BLaER1 treated with 17β-estradiol and CSF1 and Interleukin-3, amounts not matched to agents 10 nM and 100 nM (cell line): Measurements from ENCODE around the gene LTC4S.
"Not testable (repeated sequence)": the region's sequence is repeated elsewhere in the genome, so short reads cannot be mapped to it uniquely, and the experiment has no call there.

Experiments
- H3K27ac ChIP-seq, 11 experiments: shearing (Covaris generic); formaldehyde crosslinking; 2 replicates each; pipeline ENCODE4 v1.8.1; 2022
- H3K27me3 ChIP-seq, 11 experiments: shearing (Covaris generic); formaldehyde crosslinking; 2 replicates each; pipeline ENCODE4 v1.8.1; 2022
- H3K36me3 ChIP-seq, 11 experiments: shearing (Covaris generic); formaldehyde crosslinking; 2 replicates each; pipeline ENCODE4 v1.8.1; 2022
- H3K4me1 ChIP-seq, 10 experiments: shearing (Covaris generic); formaldehyde crosslinking; 2 replicates each; pipeline ENCODE4 v1.8.1; 2022
- H3K4me2 ChIP-seq, 11 experiments: shearing (Covaris generic); formaldehyde crosslinking; 2 replicates each; pipeline ENCODE4 v1.8.1; 2022
- H3K4me3 ChIP-seq, 10 experiments: shearing (Covaris generic); formaldehyde crosslinking; 2 replicates each; pipeline ENCODE4 v1.8.1; 2022
- H3K9ac ChIP-seq, 11 experiments: shearing (Covaris generic); formaldehyde crosslinking; 2 replicates each; pipeline ENCODE4 v1.8.1; 2022
- H3K9me3 ChIP-seq, 11 experiments: shearing (Covaris generic); formaldehyde crosslinking; replicated peaks in 1 of 11; 2 replicates each; pipeline ENCODE4 v1.8.1; 2022
- H4K20me1 ChIP-seq, 11 experiments: shearing (Covaris generic); formaldehyde crosslinking; 2 replicates each; pipeline ENCODE4 v1.8.1; 2022
- Cebpa-rat ChIP-seq, 11 experiments: shearing (Covaris generic); IDR thresholded peaks; 2 replicates each; pipeline ENCODE4 v1.8.1; 2022

LTC4S gene, protein sequence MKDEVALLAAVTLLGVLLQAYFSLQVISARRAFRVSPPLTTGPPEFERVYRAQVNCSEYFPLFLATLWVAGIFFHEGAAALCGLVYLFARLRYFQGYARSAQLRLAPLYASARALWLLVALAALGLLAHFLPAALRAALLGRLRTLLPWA

DNA sequence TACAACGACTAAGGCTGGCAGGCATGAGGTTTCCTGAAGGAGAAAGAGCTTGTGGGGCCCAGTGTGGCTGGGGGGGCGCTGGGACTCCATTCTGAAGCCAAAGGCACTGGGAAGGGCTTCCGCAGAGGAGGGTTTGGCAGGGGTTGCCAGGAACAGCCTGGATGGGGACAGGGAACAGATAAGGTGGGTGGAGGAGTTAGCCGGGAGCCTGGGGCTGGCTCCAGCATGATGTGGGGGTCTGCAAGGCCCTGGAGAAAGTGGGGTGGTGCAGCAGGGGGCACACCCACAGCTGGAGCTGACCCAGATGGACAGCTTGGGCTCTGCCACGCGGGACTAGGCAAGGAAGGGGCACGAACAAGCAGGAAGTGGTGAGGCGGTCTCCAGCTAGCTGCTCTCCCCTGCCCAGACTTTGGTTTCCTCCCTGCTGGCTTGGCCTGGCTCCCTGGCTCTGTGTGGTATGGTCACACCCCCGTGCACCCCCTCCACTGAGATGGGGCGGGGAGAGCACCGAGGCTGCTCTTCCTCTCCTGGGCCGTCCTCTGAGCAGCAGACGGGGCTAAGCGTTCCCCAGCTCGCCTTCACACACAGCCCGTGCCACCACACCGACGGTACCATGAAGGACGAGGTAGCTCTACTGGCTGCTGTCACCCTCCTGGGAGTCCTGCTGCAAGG lies at the start of gene LTC4S:
Gene LTC4S, plus strand, starts transcription at position 519 of the 672 bp plus-strand sequence. Its CDS starts 95 bp downstream, at position 614.
- Histone ChIP-seq H3K4me2 (peak within 1 kb of the TSS; percentile 83 to 99 (median 95)), H3K27me3 (no peaks in the 10 kb centered on the region), H3K9ac (peak within 1 kb of the TSS; percentile 64 to 85 (median 79)), H3K4me1 (peaks cover 59 to 67% (median 64%) of the 10 kb centered on the region in 10 experiments), H4K20me1 (peaks cover 12 to 55% (median 32%) of the 10 kb centered on the region in 11 experiments; a peak in 19 of 22 replicates), H3K36me3 (peaks cover 15 to 20% (median 17%) of the 10 kb centered on the region in 11 experiments), H3K4me3 (peak within 1 kb of the TSS; percentile 11 to 75 (median 55); a peak in 16 of 20 replicates), H3K27ac (peak within 1 kb of the TSS; percentile 45 to 84 (median 81)), H3K9me3 (peaks cover 0 to 6% (median 0%) of the 10 kb centered on the region in 11 experiments; a peak in 4 of 22 replicates)
- TF ChIP-seq Cebpa-rat (IDR thresholded peaks at IDR 0.05): no peak

DNA sequence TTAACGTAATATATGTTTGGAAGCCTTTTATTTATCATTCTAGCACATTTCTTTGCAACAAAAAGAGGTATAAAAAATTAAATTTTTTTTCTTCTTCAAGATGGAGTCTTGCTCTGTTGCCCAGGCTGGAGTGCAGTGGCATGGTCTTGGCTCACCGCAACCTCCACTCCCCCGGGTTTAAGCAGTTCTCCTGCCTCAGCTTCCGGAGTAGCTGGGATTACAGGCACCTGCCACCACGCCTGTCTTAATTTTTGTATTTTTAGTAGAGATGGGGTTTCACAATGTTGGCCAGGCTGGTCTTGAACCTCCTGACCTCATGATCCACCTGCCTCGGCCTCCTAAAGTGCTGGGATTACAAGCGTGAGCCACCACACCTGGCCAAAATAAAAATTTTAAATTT lies 49.7 kb upstream of the LTC4S start:
- H3K9ac ChIP-seq, H3K4me2 ChIP-seq, H3K27me3 ChIP-seq, H3K4me3 ChIP-seq, H3K27ac ChIP-seq: not testable (repeated sequence)
- Histone ChIP-seq H3K36me3 (peaks cover 23 to 97% (median 78%) of the 10 kb centered on the region in 11 experiments), H3K9me3 (peaks cover 0 to 12% (median 5%) of the 10 kb centered on the region in 11 experiments; a peak in 9 of 22 replicates), H4K20me1 (peaks cover 82 to 100% (median 95%) of the 10 kb centered on the region in 11 experiments), H3K4me1 (peaks cover 0 to 11% (median 0%) of the 10 kb centered on the region in 10 experiments; a peak in 7 of 20 replicates)

DNA sequence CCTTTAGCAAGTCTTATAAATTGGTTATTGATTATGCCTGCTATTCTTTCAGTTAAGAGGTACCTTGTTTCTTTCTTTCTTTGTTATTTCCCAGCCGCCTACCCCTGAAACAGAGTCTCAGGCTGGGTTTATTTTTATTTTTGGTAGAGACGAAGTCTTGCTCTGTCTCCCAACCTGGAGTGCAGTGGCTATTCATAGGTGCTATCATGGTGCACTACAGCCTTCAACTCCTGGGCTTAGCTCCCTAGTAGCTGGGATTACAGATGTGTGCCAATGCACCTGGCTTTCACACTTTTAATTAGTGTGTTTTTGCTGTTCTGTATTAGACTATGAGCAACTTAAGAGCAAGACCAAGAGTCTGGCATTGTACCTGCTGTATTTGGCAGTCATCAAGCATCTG lies 46.9 kb upstream of the LTC4S start:
- peaks cover 82 to 100% (median 95%) of the 10 kb centered on the region in 11 experiments for H4K20me1 ChIP-seq
- H3K36me3 ChIP-seq: peaks cover 29 to 98% (median 80%) of the 10 kb centered on the region in 11 experiments

DNA sequence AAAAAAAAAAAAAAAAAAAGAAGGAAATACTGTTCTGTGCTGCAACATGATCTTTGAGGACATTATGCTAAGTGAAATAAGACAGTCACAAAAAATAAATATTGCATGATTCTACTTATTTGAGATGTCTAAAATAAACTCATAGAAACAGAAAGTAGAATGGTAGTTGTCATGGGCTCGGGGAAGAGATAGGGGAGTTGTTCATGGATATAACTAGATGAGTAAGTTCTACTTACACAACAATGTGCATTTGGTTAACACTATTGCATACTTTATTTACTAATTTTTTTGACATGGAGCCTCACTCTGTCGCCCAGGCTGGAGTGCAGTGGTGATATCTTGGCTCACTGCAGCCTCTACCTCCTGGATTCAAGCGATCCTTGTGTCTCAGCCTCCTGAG lies 46.0 kb upstream of the LTC4S start:
- Histone ChIP-seq H3K4me2 (no peak overlapping the region), H3K4me1 (peaks cover 0 to 13% (median 4%) of the 10 kb centered on the region in 10 experiments; a peak in 9 of 20 replicates), H3K27me3 (no peaks in the 10 kb centered on the region), H3K9me3 (peaks cover 0 to 24% (median 6%) of the 10 kb centered on the region in 11 experiments; a peak in 11 of 22 replicates), H4K20me1 (peaks cover 80 to 100% (median 92%) of the 10 kb centered on the region in 11 experiments), H3K27ac (no peak overlapping the region), H3K36me3 (peaks cover 29 to 92% (median 75%) of the 10 kb centered on the region in 11 experiments), H3K9ac (no peak overlapping the region), H3K4me3 (no peak overlapping the region)
- TF ChIP-seq Cebpa-rat (IDR thresholded peaks at IDR 0.05): no peak

More for the DNA sequence above, 46.9 kb upstream of the LTC4S start:
- Histone ChIP-seq H3K4me1 (peaks cover 0 to 13% (median 3%) of the 10 kb centered on the region in 10 experiments; a peak in 7 of 20 replicates), H3K4me2 (no peak overlapping the region), H3K27ac (no peak overlapping the region), H3K9me3 (peaks cover 0 to 24% (median 6%) of the 10 kb centered on the region in 11 experiments; a peak in 11 of 22 replicates), H3K27me3 (no peaks in the 10 kb centered on the region), H3K9ac (no peak overlapping the region), H3K4me3 (no peak overlapping the region)
- no peak for TF ChIP-seq Cebpa-rat (IDR thresholded peaks at IDR 0.05)

DNA sequence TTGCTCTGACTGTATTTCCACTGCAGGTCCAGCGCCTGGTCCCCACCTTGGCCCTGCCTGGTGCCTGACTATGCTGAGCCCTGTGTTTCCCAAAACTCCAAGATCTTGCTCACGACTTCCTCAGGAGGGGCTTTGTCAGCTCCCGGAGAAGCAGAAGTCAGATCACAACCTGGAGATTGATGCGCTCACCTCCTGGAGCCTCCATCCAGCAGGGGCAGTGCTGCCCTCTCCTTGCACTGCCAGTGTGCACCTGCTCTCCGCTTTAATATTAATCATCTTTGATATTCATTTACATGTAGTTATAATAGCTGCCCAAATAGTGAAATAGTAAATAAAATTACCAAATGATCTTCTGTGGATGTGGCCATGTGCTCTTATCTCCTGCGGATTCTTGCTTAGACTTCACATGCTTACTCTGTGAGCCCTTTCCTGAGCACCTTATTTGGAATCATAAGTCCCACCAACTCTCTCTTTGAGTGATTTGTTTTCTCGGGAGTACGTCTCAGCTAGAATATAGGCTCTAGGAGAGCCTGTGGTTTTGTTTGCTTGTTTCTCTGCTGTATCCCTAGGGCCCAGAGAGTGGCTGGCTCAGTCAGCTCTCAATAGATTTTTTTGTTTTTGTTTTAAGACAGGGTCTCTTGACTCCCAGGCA lies 43.8 kb upstream of the LTC4S start:
- no peak overlapping the region for H3K27ac ChIP-seq

DNA sequence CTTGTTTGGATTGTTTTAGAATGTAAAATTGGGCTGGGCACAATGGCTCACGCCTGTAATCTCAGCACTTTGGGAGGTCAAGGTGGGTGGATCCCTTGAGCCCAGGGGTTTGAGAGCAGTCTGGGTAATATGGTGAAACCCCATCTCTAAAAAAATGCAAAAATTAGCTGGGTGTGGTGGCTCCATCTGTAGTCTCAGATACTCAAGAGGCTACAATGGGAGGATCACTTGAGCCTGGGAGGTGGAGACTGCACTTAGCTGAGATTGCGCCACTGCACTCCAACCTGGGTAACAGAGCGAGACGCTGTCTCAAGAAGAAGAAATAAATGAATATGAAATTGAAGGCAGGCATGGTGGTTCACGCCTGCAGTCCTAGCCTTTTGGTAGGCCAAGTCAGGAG lies 39.8 kb upstream of the LTC4S start:
- peaks cover 32 to 53% (median 38%) of the 10 kb centered on the region in 10 experiments for H3K4me1 ChIP-seq
- peaks cover 0 to 12% (median 0%) of the 10 kb centered on the region in 11 experiments; a peak in 4 of 22 replicates for H3K9me3 ChIP-seq
- peaks cover 94 to 100% (median 97%) of the 10 kb centered on the region in 11 experiments for H4K20me1 ChIP-seq
- H3K36me3 ChIP-seq: peaks cover 17 to 60% (median 46%) of the 10 kb centered on the region in 11 experiments
- peak overlapping the region in 2 of 11 experiments; percentile 5 to 50; a peak in 1 of 22 replicates for H3K9ac ChIP-seq
- H3K4me2 ChIP-seq: peak overlapping the region; percentile 9 to 66 (median 59); a peak in 21 of 22 replicates
- H3K27me3 ChIP-seq: no peaks in the 10 kb centered on the region
- peak overlapping the region in 6 of 11 experiments; percentile 1 to 50 (median 14); a peak in 5 of 22 replicates for H3K27ac ChIP-seq
- peak in 2 of 11 experiments; percentile 21 to 48; a peak in 1 of 22 replicates for TF ChIP-seq Cebpa-rat (IDR thresholded peaks at IDR 0.05)
- no peak overlapping the region for H3K4me3 ChIP-seq

More for the DNA sequence above, 43.8 kb upstream of the LTC4S start:
- Histone ChIP-seq H3K9me3 (peaks cover 0 to 24% (median 6%) of the 10 kb centered on the region in 11 experiments; a peak in 10 of 22 replicates), H3K4me3 (no peak overlapping the region), H3K27me3 (no peaks in the 10 kb centered on the region), H3K36me3 (peaks cover 26 to 79% (median 67%) of the 10 kb centered on the region in 11 experiments), H3K9ac (no peak overlapping the region), H4K20me1 (peaks cover 88 to 100% (median 97%) of the 10 kb centered on the region in 11 experiments), H3K4me2 (peak overlapping the region in 2 of 11 experiments; percentile 4 to 27; a peak in 3 of 22 replicates), H3K4me1 (peaks cover 15 to 35% (median 24%) of the 10 kb centered on the region in 10 experiments)
- TF ChIP-seq Cebpa-rat (IDR thresholded peaks at IDR 0.05): no peak

DNA sequence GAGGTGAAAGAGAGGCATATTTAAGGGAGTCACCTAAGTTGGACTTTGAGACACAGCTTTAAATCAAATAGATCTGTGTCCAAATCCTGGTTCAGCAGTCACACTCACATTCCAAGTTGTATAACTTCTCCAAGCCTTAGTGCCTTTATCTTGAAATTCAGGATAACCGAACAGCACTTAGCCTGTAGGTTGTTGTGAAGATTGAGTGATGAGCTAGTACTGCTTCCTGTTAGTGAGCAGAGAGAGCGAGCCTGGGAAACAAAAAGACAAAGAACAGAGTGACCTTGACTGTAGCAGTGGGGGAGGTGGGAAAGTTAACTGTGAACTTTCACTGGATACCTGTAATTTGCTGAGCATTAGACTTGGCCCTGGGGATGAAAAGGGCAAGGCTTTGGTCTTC lies 38.8 kb upstream of the LTC4S start:
- Histone ChIP-seq H3K9me3 (peaks cover 0 to 8% (median 0%) of the 10 kb centered on the region in 11 experiments; a peak in 4 of 22 replicates), H3K9ac (0 out of 22 replicates have a peak overlapping the region, but pooled peaks of 2 of the 11 experiments have one; percentile 7 to 50), H3K27ac (peak overlapping the region in 5 of 11 experiments; percentile 0 to 32 (median 2); a peak in 4 of 22 replicates), H3K4me3 (no peak overlapping the region), H3K4me1 (peaks cover 38 to 58% (median 46%) of the 10 kb centered on the region in 10 experiments), H3K4me2 (peak overlapping the region in 8 of 11 experiments; percentile 30 to 66 (median 51); a peak in 7 of 22 replicates), H4K20me1 (peaks cover 94 to 100% (median 97%) of the 10 kb centered on the region in 11 experiments), H3K27me3 (no peaks in the 10 kb centered on the region), H3K36me3 (peaks cover 8 to 56% (median 36%) of the 10 kb centered on the region in 11 experiments)
- no peak for TF ChIP-seq Cebpa-rat (IDR thresholded peaks at IDR 0.05)

DNA sequence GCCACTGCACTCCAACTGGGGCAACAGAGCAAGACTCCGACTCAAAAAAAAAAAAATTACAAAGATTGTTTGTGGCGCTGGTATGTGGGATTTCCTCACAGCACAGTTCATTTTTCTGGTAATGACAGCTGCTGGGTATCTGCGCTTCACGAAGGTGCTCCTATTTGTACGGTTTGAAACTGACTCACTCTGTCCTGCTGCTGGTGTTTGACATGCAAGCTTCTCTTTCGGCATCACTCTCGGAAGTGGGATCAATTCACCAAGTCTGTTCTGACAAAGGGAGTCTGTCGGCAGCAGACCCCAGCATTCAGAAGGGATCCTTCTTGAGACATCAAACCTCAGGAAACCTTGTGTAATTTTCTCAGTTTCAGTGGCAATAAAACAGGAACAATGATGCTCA lies 34.8 kb upstream of the LTC4S start:
- H3K36me3 ChIP-seq: peaks cover 0 to 35% (median 20%) of the 10 kb centered on the region in 11 experiments; a peak in 14 of 22 replicates
- peak overlapping the region in 3 of 11 experiments; percentile 17 to 30 (median 17); a peak in 2 of 22 replicates for H3K9ac ChIP-seq
- H3K4me3 ChIP-seq: no peak overlapping the region
- no peaks in the 10 kb centered on the region for H3K27me3 ChIP-seq
- H4K20me1 ChIP-seq: peaks cover 94 to 100% (median 100%) of the 10 kb centered on the region in 11 experiments
- H3K27ac ChIP-seq: peak overlapping the region in 7 of 11 experiments; percentile 20 to 51 (median 36); a peak in 10 of 22 replicates
- no peaks in the 10 kb centered on the region for H3K9me3 ChIP-seq
- peak overlapping the region in 9 of 11 experiments; percentile 20 to 85 (median 69); a peak in 17 of 22 replicates for H3K4me2 ChIP-seq
- peaks cover 53 to 86% (median 74%) of the 10 kb centered on the region in 10 experiments for H3K4me1 ChIP-seq
- TF ChIP-seq Cebpa-rat (IDR thresholded peaks at IDR 0.05): no peak; a peak in 1 of 22 replicates
